PFSK-1 (cell line): Measurements from ENCODE around the gene C5orf24.

Source experiments
- FOXP2 ChIP-seq: optimal IDR thresholded peaks from 2 replicates; pipeline ENCODE3; 2011; ENCODE audit warnings: borderline replicate concordance, control low read depth, inconsistent platforms; ENCODE audit not compliant: insufficient read depth; ENCODE audit errors: extremely low read length, extremely low read depth
- POLR2AphosphoS5 ChIP-seq: IDR thresholded peaks from 2 replicates; pipeline ENCODE4 v1.6.1; 2012; ENCODE audit warnings: low read depth, mild to moderate bottlenecking, control low read depth, low read length, moderate library complexity
- REST ChIP-seq, 2 experiments: IDR thresholded peaks; 2 replicates each; pipeline versions ENCODE4 v1.6.1 to v1.8.0; 2011 to 2012; ENCODE audit warnings: low read depth in 2 of 2, low read length in 2 of 2, control low read depth in 1 of 2, inconsistent platforms in 1 of 2, mild to moderate bottlenecking in 1 of 2, moderate library complexity in 1 of 2; ENCODE audit not compliant: insufficient read depth in 1 of 2
- SIN3A ChIP-seq: IDR thresholded peaks from 2 replicates; pipeline ENCODE4 v1.6.1; 2012; ENCODE audit warnings: mild to moderate bottlenecking, low read length, moderate library complexity, borderline replicate concordance; ENCODE audit not compliant: insufficient read depth
- TAF1 ChIP-seq: IDR thresholded peaks from 2 replicates; pipeline ENCODE4 v1.6.1; 2012; ENCODE audit warnings: low read length, control low read depth, borderline replicate concordance; ENCODE audit not compliant: insufficient read depth

- no peak for TF ChIP-seq REST (IDR thresholded peaks at IDR 0.05; ENCODE audit: insufficient read depth in 1 of 2, low read depth in 2 of 2, low read length in 2 of 2)
- TF ChIP-seq TAF1, result no peak
- TF ChIP-seq POLR2AphosphoS5, result no peak
- no peak for TF ChIP-seq SIN3A
- TF ChIP-seq FOXP2, result no peak
Observed at GRCh38 chr5:134893748-134894505, 48.2 kb downstream of the C5orf24 start.
